ENCODE data around the gene EPHB2.

GRCh38 chr1:22900451-22900850, 189.8 kb downstream of the EPHB2 start:
- TF ChIP-seq POLR2AphosphoS5 (IDR thresholded peaks at IDR 0.05; ENCODE audit: borderline replicate concordance, low read depth, low read length) (no peak), EZH2 (IDR thresholded peaks at IDR 0.05) (no peak)

Data from SK-N-MC (cell line).